Measurements from ENCODE around the gene AQP1. TPM values are rescaled to one million over a fixed set of nuclear protein-coding genes. Genes with fewer than 3 reads are reported as not detected.

The AQP1 gene
- total RNA-seq, 3 donors from 2014 or later (not counting 1 experiment from before 2014, with no cell fraction given): 0.50 to 1.4 TPM; not detected in 1

GRCh38 chr7:30905078-30906012 is 6.3 kb upstream of the AQP1 start:
- Histone ChIP-seq H3K27me3 (ENCODE audit: control insufficient read depth, insufficient read depth, low read length) (no peaks in the 10 kb centered on the region), H3K4me1 (ENCODE audit: control insufficient read depth, insufficient read depth, low read length) (no peaks in the 10 kb centered on the region), H3K27ac (ENCODE audit: low read length) (no peak overlapping the region), H3K4me3 (ENCODE audit: low read length) (no peak overlapping the region), H3K9me3 (ENCODE audit: control insufficient read depth, insufficient read depth, low read length) (no peaks in the 10 kb centered on the region), H3K36me3 (ENCODE audit: control insufficient read depth, insufficient read depth, low read length) (no peaks in the 10 kb centered on the region)
- no peak overlapping the region for H3K27ac Mint-ChIP-seq
- no peak for TF ChIP-seq CTCF (IDR thresholded peaks at IDR 0.05)
- no peak for ATAC-seq
- no peak overlapping the region for H3K4me3 Mint-ChIP-seq
- H3K4me1 Mint-ChIP-seq: no peaks in the 10 kb centered on the region
- H3K9me3 Mint-ChIP-seq: no peaks in the 10 kb centered on the region
- no peaks in the 10 kb centered on the region for H3K36me3 Mint-ChIP-seq
- intact Hi-C loops (cut with micrococcal nuclease): no loop called here
- WGBS (ENCODE audit: insufficient coverage): 91% methylated on average over 15 of the region's 15 CpGs
- no peak for DNase-seq
- H3K27me3 Mint-ChIP-seq (ENCODE audit: low read depth in 2 of 2): no peaks in the 10 kb centered on the region

- Mint-ChIP-seq H3K27ac (no peak overlapping the region), H3K9me3 (no peaks in the 10 kb centered on the region), H3K4me1 (no peaks in the 10 kb centered on the region), H3K27me3 (ENCODE audit: low read depth in 2 of 2) (peaks cover 0 to 5% of the 10 kb centered on the region in 2 donors), H3K36me3 (no peaks in the 10 kb centered on the region), H3K4me3 (no peak overlapping the region)
- Histone ChIP-seq H3K27ac (ENCODE audit: low read length) (no peak overlapping the region), H3K27me3 (ENCODE audit: control insufficient read depth, insufficient read depth, low read length) (no peaks in the 10 kb centered on the region), H3K4me1 (ENCODE audit: control insufficient read depth, insufficient read depth, low read length) (no peaks in the 10 kb centered on the region), H3K4me3 (ENCODE audit: low read length) (no peak overlapping the region), H3K36me3 (ENCODE audit: control insufficient read depth, insufficient read depth, low read length) (no peaks in the 10 kb centered on the region), H3K9me3 (ENCODE audit: control insufficient read depth, insufficient read depth, low read length) (no peaks in the 10 kb centered on the region)
- TF ChIP-seq CTCF (IDR thresholded peaks at IDR 0.05): no peak
- ATAC-seq: no peak
- no peak for DNase-seq
- intact Hi-C loops (cut with micrococcal nuclease): no loop called here
- 84% methylated on average over 7 of the region's 7 CpGs for WGBS (ENCODE audit: insufficient coverage)
Observed at GRCh38 chr7:30906014-30906413, 5.6 kb upstream of the AQP1 start.

- no peaks in the 10 kb centered on the region for H3K4me1 ChIP-seq (ENCODE audit: control insufficient read depth, insufficient read depth, low read length)
- H3K4me3 ChIP-seq (ENCODE audit: low read length): no peak overlapping the region
- H3K9me3 Mint-ChIP-seq: no peaks in the 10 kb centered on the region
- 90% methylated on average over 11 of the region's 11 CpGs for WGBS (ENCODE audit: insufficient coverage)
- no peaks in the 10 kb centered on the region for H3K36me3 ChIP-seq (ENCODE audit: control insufficient read depth, insufficient read depth, low read length)
- H3K27me3 ChIP-seq (ENCODE audit: control insufficient read depth, insufficient read depth, low read length): no peaks in the 10 kb centered on the region
- H3K9me3 ChIP-seq (ENCODE audit: control insufficient read depth, insufficient read depth, low read length): no peaks in the 10 kb centered on the region
- DNase-seq: no peak
- H3K4me3 Mint-ChIP-seq: no peak overlapping the region
- no peak for ATAC-seq
- H3K27ac Mint-ChIP-seq: no peak overlapping the region
- no peaks in the 10 kb centered on the region for H3K36me3 Mint-ChIP-seq
- intact Hi-C loops (cut with micrococcal nuclease): no loop called here
- TF ChIP-seq CTCF (IDR thresholded peaks at IDR 0.05): no peak
- no peak overlapping the region for H3K27ac ChIP-seq (ENCODE audit: low read length)
- H3K4me1 Mint-ChIP-seq: no peaks in the 10 kb centered on the region
- peaks cover 0 to 5% of the 10 kb centered on the region in 2 donors for H3K27me3 Mint-ChIP-seq (ENCODE audit: low read depth in 2 of 2)
Observed at GRCh38 chr7:30906515-30907240, 5.0 kb upstream of the AQP1 start.
